HepG2 (cell line): ENCODE data around the gene CEBPE. TPM values are rescaled to one million over a fixed set of nuclear protein-coding genes. Genes with fewer than 3 reads are reported as not detected.

Experiments used
- ATF2 ChIP-seq: sonication (generic); formaldehyde crosslinking; IDR thresholded peaks from 2 replicates; pipeline ENCODE4 v1.4.0; 2020; ENCODE audit warnings: missing genetic modification reagents
- BORCS8-MEF2B ChIP-seq: sonication (generic); formaldehyde crosslinking; IDR thresholded peaks from 2 replicates; pipeline ENCODE4 v1.8.0; 2022; ENCODE audit warnings: mild to moderate bottlenecking, missing genetic modification reagents
- CEBPG ChIP-seq: IDR thresholded peaks from 2 replicates; pipeline ENCODE4 v1.6.1; 2016
- CENPT ChIP-seq: sonication (generic); formaldehyde crosslinking; IDR thresholded peaks from 2 replicates; pipeline ENCODE4 v1.8.0; 2022; ENCODE audit warnings: low read depth, mild to moderate bottlenecking, moderate library complexity, missing genetic modification reagents
- GZF1 ChIP-seq: sonication (generic); formaldehyde crosslinking; IDR thresholded peaks from 2 replicates; pipeline ENCODE4 v1.5.1; 2020; ENCODE audit warnings: mild to moderate bottlenecking, missing genetic modification reagents
- HDAC1 ChIP-seq: sonication (generic); formaldehyde crosslinking; IDR thresholded peaks from 2 replicates; pipeline ENCODE4 v1.5.1; 2020; ENCODE audit warnings: mild to moderate bottlenecking, missing genetic modification reagents
- HOXA9 ChIP-seq: sonication (generic); formaldehyde crosslinking; IDR thresholded peaks from 2 replicates; pipeline ENCODE4 v1.8.1; 2022; ENCODE audit warnings: missing genetic modification reagents, mild to moderate bottlenecking, moderate library complexity, borderline replicate concordance
- NCOA2 ChIP-seq: sonication (generic); formaldehyde crosslinking; IDR thresholded peaks from 2 replicates; pipeline ENCODE4 v1.8.0; 2022; ENCODE audit warnings: inconsistent platforms
- NCOA5 ChIP-seq: sonication (generic); formaldehyde crosslinking; IDR thresholded peaks from 2 replicates; pipeline ENCODE4 v1.4.0; 2020; ENCODE audit warnings: missing genetic modification reagents
- NFATC3 ChIP-seq: sonication (generic); formaldehyde crosslinking; IDR thresholded peaks from 2 replicates; pipeline ENCODE4 v1.5.1; 2020; ENCODE audit warnings: mild to moderate bottlenecking, missing genetic modification reagents
- NR2F2 ChIP-seq: IDR thresholded peaks from 2 replicates; pipeline ENCODE4 v1.6.1; 2012; ENCODE audit warnings: low read depth, inconsistent platforms, borderline replicate concordance
- SNAPC4 ChIP-seq: sonication (generic); formaldehyde crosslinking; IDR thresholded peaks from 2 replicates; pipeline ENCODE4 v1.4.0; 2020; ENCODE audit warnings: mild to moderate bottlenecking, missing genetic modification reagents
- SRSF1 ChIP-seq: fragments of 200-400 bp; formaldehyde crosslinking; optimal IDR thresholded peaks from 2 replicates; pipeline ENCODE3; 2017; ENCODE audit warnings: mild to moderate bottlenecking, low read depth, low read length, moderate library complexity
- SRY ChIP-seq: sonication (generic); formaldehyde crosslinking; IDR thresholded peaks from 2 replicates; pipeline ENCODE4 v1.8.0; 2022; ENCODE audit warnings: mild to moderate bottlenecking, missing genetic modification reagents
- TFDP1 ChIP-seq: IDR thresholded peaks from 2 replicates; pipeline ENCODE4 v1.6.1; 2016; ENCODE audit warnings: missing compliant biosample characterization, missing genetic modification reagents, borderline replicate concordance
- ZFP36L1 ChIP-seq: sonication (generic); formaldehyde crosslinking; IDR thresholded peaks from 2 replicates; pipeline ENCODE4 v1.8.0; 2022; ENCODE audit warnings: mild to moderate bottlenecking, missing genetic modification reagents, moderate library complexity
- ZKSCAN8 ChIP-seq: IDR thresholded peaks from 2 replicates; pipeline ENCODE4 v1.6.1; 2016; ENCODE audit warnings: borderline replicate concordance, missing genetic modification reagents, missing compliant biosample characterization
- ZMYM2 ChIP-seq: sonication (generic); formaldehyde crosslinking; IDR thresholded peaks from 2 replicates; pipeline ENCODE4 v1.8.0; 2022; ENCODE audit warnings: mild to moderate bottlenecking, missing genetic modification reagents
- ZNF567 ChIP-seq: sonication (generic); formaldehyde crosslinking; IDR thresholded peaks from 2 replicates; pipeline ENCODE4 v1.8.1; 2023; ENCODE audit warnings: mild to moderate bottlenecking, missing genetic modification reagents, borderline replicate concordance
- ZNF569 ChIP-seq: sonication (generic); formaldehyde crosslinking; IDR thresholded peaks from 2 replicates; pipeline ENCODE4 v1.5.0; 2020; ENCODE audit warnings: mild to moderate bottlenecking, missing genetic modification reagents, moderate library complexity, borderline replicate concordance
- ZNF589 ChIP-seq: sonication (generic); formaldehyde crosslinking; conservative IDR thresholded peaks from 2 replicates; pipeline ENCODE4 v1.8.0; 2022; ENCODE audit warnings: mild to moderate bottlenecking, moderate library complexity, missing genetic modification reagents
- ZNF607 ChIP-seq: sonication (generic); formaldehyde crosslinking; IDR thresholded peaks from 2 replicates; pipeline ENCODE4 v1.5.1; 2020; ENCODE audit warnings: missing genetic modification reagents, mild to moderate bottlenecking, borderline replicate concordance
- ZNF850 ChIP-seq: sonication (generic); formaldehyde crosslinking; conservative IDR thresholded peaks from 2 replicates; pipeline ENCODE4 v1.9.0; 2021; ENCODE audit warnings: mild to moderate bottlenecking, missing genetic modification reagents
- polyA plus RNA-seq, 8 experiments: library from polyadenylated mRNA; depleted of rRNA in 3 of 8; stranded (reverse) in 7 of 8; unstranded in 1 of 8; fragments of >200 nt; fragmentation: Illumina TruSeq in 4 of 8; extraction: Trizol in 4 of 8; gene quantifications; 2 replicates each; pipeline versions ENCODE4 v1.2.1 to v1.2.3, GENCODE V29; 2011 to 2016; ENCODE audit warnings: low read depth in 4 of 8, missing spikeins in 1 of 8, mixed read lengths in 1 of 8; ENCODE audit not compliant: insufficient read depth in 1 of 8
- total RNA-seq, 5 experiments: library from RNA; depleted of rRNA; stranded (reverse); fragments of >200 nt; fragmentation: Illumina TruSeq; extraction: Trizol; gene quantifications; 2 replicates each; pipeline ENCODE4 v1.2.3, GENCODE V29; 2016; ENCODE audit warnings: low read depth in 1 of 5

The CEBPE gene
- total and polyA plus RNA-seq, 2 of the 13 experiments (the other 11 are each of a cell fraction or from before 2014, with no cell fraction given) = 0.09 to 0.11 TPM

GRCh38 chr14:23071244-23071920 is 47.7 kb downstream of the CEBPE start (continued):
- TF ChIP-seq ATF2 (CRISPR knock-in tag) (peak; percentile 51; the same call in 1 of the 2 replicates), NCOA5 (CRISPR knock-in tag) (no peak), HOXA9 (CRISPR knock-in tag) (peak; percentile 52; the same call in 1 of the 2 replicates), NCOA2 (CRISPR knock-in tag) (no peak; the same call in none of the 2 replicates), ZMYM2 (CRISPR knock-in tag) (no peak), SNAPC4 (CRISPR knock-in tag) (peak; percentile 80; the same call in 1 of the 2 replicates), BORCS8-MEF2B (CRISPR knock-in tag) (peak; percentile 61), ZFP36L1 (CRISPR knock-in tag) (no peak), NFATC3 (CRISPR knock-in tag) (0 out of 2 replicates have a peak, but pooled peaks have one; percentile 57), HDAC1 (CRISPR knock-in tag) (peak; percentile 82), SRY (CRISPR knock-in tag) (peak; percentile 45; the same call in 1 of the 2 replicates), CEBPG (CRISPR knock-in tag) (peak; percentile 50; the same call in 1 of the 2 replicates), TFDP1 (CRISPR knock-in tag) (peak; percentile 56; the same call in 1 of the 2 replicates), ZNF567 (no peak), SRSF1 (peak; percentile 80), GZF1 (0 out of 2 replicates have a peak, but pooled peaks have one; percentile 28), ZNF589 (CRISPR knock-in tag) (no peak), ZNF607 (CRISPR knock-in tag) (no peak), NR2F2 (no peak; the same call in 1 of the 2 replicates), CENPT (CRISPR knock-in tag) (no peak), ZNF569 (no peak), ZKSCAN8 (CRISPR knock-in tag) (peak; percentile 85; the same call in 1 of the 2 replicates), ZNF850 (CRISPR knock-in tag) (no peak)
